K562 (cell line): ENCODE measurements around the gene GABBR1.

Source experiments
- DPF2 ChIP-seq: fragments of 450-650 bp; IDR thresholded peaks from 2 replicates; pipeline ENCODE4 v1.6.1; 2016
- GABPB2 ChIP-seq: fragments of 250-450 bp; sonication (Bioruptor Pico); conservative IDR thresholded peaks from 2 replicates; pipeline ENCODE4 v1.5.1; 2021; ENCODE audit warnings: mild to moderate bottlenecking
- HINFP ChIP-seq: fragments of 450-650 bp; conservative IDR thresholded peaks from 2 replicates; pipeline ENCODE4 v1.6.1; 2016; ENCODE audit warnings: missing genetic modification characterization, low read depth, mild to moderate bottlenecking, control low read depth, missing compliant biosample characterization
- POLR2A ChIP-seq: fragments of 450-650 bp; conservative IDR thresholded peaks from 2 replicates; pipeline ENCODE4 v1.6.1; 2016
- TF ChIP-seq, protein P1 (sequence below): fragments of 150-350 bp; conservative IDR thresholded peaks from 2 replicates; pipeline ENCODE4 v1.6.1; 2014; ENCODE audit warnings: low read length

- TF ChIP-seq POLR2A (no peak), GABPB2 (no peak), HINFP (tag) (no peak), DPF2 (no peak)
- TF ChIP-seq, protein P1, sequence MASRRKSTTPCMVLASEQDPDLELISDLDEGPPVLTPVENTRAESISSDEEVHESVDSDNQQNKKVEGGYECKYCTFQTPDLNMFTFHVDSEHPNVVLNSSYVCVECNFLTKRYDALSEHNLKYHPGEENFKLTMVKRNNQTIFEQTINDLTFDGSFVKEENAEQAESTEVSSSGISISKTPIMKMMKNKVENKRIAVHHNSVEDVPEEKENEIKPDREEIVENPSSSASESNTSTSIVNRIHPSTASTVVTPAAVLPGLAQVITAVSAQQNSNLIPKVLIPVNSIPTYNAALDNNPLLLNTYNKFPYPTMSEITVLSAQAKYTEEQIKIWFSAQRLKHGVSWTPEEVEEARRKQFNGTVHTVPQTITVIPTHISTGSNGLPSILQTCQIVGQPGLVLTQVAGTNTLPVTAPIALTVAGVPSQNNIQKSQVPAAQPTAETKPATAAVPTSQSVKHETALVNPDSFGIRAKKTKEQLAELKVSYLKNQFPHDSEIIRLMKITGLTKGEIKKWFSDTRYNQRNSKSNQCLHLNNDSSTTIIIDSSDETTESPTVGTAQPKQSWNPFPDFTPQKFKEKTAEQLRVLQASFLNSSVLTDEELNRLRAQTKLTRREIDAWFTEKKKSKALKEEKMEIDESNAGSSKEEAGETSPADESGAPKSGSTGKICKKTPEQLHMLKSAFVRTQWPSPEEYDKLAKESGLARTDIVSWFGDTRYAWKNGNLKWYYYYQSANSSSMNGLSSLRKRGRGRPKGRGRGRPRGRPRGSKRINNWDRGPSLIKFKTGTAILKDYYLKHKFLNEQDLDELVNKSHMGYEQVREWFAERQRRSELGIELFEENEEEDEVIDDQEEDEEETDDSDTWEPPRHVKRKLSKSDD = no peak
Measured at GRCh38 chr6:29680416-29680815, 47.4 kb upstream of the GABBR1 start.
